Effector CD4-positive, alpha-beta T cell (primary cell): ENCODE data around the gene OR6N1. TPM values are rescaled to one million over a fixed set of nuclear protein-coding genes. Genes with fewer than 3 reads are reported as not detected.

Experiments
- DNase-seq: peaks from one replicate; pipeline ENCODE4 v3.0.0-alpha.2; 2020
- total RNA-seq: gene quantifications from one replicate; lab custom pipeline; 2026; lab: John Stamatoyannopoulos, UW

Gene OR6N1
- total RNA-seq: not detected

- DNase-seq: no peak
Measured at GRCh38 chr1:158771950-158772866, at the start of gene OR6N1. OR6N1 (minus strand) TSS chr1:158772195; CDS start chr1:158766682, 5,513 bp downstream.

GRCh38 chr1:158821723-158822122 lies 49.7 kb upstream of the OR6N1 start:
- no peak for DNase-seq

DNA sequence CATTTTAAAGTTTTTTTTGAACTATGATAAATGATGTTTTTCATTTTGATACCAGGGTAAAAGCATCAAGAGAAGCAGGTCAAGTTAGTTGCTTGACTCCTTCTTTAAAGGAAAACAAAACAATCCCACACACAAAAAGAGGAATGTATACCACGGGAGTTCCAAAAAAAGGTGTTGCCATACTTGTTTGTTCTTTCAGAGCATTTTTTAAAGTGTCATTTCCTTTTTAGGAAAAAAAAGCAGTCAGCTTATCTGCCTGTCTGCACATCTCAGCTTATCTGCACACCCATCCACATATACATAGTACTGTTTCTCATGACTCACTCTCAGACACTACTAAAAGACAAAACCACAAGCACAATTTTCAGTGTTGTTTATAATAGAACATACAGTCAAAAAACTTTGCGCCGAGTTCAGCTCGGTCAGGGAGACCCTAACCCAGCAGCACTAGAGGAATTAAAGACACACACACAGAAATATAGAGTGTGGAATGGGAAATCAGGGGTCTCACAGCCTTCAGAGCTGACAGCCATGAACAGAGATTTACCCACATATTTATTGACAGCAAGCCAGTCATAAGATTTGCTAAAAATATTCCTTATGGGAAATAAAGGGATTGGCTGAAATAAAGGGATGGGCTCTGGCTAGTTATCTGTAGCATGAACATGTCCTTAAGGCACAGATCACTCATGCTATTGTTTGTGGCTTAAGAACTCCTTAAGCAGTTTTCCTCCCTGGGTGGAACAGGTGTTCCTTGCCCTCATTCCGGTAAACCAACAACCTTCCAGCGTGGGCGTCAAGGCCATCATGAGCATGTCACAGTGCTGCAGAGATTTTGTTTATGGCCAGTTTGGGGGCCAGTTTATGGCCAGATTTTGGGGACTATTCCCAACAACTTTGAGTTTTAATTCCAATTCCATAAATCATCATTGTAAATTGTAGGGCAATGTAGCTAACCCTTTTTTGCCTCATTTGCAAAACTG lies 47.8 kb upstream of the OR6N1 start:
- no peak for DNase-seq

DNA sequence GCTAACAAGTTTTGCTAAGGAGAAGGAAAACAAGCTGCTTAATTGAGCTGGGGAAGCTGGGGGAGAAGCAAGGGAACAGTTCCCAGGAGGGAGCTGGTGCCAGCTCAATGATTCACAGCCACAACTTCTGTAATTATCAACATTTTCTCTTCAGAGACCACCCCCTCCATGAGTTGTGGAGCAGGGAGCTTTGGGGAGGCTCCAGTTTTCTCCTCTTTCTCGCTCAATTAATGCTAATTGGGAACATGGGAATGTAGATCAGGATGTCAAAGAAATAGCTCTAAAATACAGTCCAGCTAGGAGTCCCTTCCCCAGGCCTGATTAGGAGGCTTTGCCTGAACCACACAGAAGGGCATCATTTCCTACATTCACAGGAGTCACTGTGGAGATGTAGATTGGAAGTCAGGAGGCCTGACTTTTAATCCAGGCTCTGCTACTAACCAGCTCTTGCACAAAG lies 47.0 kb upstream of the OR6N1 start:
- no peak for DNase-seq

DNA sequence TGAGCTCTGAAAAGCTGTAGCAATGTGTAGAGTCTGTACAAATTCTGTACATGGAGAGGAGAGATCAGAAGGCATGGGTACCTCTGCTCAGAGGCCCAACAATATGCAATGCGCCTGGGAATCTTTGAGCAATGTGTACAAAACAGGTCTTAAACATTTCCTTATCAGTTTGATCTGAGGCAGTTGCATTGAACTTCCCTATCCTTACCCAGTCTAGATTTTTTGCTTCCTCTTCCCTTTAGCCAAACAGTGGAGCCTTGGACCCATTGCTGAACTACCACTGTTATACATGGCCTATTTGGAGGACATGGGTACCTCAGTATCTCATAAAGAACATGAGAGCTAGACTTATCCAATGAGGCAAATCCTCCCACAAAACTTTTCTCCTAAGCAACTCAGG lies 46.6 kb upstream of the OR6N1 start:
- no peak for DNase-seq

DNA sequence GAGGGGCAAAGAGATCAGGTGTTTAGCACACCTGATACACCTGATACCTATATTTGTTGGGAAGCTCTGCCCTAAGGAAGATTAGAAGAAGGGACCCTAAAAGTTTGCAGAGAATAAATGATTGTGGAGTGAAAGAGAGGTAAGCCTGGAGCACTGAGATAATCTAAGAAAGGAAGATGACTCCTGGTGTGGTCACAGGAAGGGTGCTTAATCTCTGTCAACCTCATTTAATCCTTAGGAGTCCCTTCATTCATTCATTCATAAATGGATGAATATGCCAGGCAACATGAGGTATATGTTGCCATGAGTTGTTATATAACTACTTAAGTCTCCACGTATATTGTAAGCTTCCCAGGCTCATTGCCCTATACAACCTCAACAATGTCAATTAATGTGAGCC lies 43.0 kb upstream of the OR6N1 start:
- DNase-seq: no peak

DNA sequence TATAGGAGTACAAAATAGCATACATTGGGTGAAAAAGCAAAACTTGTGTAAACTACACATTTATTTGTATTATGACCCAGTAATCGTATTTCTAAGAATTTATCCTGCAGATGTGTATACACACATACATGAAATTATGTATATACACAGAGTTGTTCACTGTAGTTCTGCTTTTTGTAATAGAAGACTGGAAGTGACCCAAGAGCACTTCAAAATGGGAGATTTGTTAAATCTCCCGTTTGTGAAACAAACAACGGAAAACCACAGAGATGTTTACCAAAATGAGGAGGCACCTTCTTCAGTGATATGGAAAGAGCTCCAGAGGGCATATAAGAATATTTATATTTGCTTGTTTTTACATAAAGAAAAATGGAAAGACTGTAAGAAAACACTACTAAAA lies 41.2 kb upstream of the OR6N1 start:
- no peak for DNase-seq

DNA sequence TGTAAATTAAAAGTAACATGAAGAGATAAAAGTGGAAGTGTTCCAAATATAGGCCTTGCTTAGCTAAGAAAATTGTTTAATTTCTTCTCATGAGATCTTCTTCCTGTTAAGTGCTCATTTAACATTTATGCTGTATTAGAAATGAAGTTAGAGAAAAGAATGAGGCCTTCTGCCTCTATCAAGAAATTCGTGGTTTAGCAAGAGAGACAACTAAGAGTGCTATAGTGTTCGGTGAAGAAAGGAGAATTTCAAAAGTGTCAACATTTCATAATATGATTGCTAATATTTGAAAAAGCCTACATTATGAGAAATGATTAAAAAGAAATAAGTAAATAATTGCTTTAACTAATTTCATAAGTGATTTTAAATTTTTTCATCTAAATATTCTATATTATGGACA lies 40.3 kb upstream of the OR6N1 start:
- DNase-seq: no peak

DNA sequence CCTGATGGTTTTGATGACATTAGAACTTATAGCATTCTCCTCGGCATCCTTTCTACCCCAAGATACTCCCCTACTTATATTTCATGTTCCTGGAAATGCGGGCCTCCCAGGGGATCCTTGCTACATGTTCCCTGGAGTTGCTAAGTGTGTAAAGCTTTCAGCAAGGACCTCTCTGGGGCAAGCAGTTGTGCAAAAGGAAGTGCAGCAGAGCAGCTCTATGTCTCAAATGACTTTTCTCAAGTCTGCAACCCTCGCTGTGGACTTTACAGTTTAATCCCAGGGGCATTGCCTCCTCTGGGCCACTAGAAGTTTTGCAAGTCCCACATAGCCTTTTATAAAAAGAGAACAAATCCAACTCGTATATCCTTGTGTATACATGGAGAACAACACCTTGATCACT lies 38.3 kb upstream of the OR6N1 start:
- no peak for DNase-seq

DNA sequence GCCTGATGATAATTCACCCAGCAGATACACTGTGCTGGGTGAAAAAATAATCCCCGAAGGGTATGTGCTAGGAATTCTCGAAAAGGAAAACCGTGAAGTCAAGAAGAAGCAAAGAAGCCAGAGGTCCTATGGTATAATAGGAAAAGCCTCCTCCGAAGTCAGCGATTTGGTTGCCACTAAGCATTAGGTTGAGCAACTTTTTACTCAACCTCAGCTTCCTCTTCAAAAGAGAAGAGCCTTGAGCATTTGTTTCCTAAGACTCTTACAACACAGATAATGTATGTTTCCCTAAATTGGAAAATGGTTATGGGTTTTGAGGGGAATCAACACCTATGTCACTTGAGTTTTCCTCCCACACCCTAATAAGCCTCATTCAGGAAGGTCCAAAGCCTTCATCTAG lies 37.9 kb upstream of the OR6N1 start:
- DNase-seq: no peak

- no peak for DNase-seq
Measured at GRCh38 chr1:158809256-158809655, 37.3 kb upstream of the OR6N1 start.

DNA sequence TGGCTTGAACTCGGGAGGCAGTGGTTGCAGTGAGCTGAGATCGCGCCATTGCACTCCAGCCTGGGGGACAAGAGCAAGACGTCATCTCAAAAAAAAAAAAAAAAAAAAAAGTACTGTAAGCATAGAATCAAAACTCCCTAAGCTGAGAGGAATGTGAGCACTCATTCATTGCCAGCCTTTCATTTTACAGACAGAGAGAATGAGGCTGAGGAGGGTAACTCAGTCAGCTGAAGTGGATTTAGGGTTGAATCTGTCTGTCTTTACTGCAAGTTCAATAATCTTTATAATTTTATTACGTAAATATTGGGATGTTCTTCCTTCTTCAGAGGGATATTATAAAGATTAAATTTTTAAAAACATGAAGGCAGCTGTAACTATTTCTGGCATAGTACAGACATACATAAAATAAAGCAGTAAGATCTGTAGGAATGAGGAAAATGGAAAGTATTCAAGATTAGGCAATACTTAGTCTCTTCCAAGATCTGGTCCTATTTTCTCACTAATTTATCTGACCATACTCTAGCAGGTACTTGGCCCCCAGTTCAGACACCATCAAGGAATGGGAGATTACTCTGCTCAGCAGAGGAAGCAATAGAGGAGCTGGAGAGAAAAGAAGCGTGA lies 35.0 kb upstream of the OR6N1 start:
- DNase-seq: no peak

- DNase-seq: no peak
Measured at GRCh38 chr1:158803678-158804077, 31.7 kb upstream of the OR6N1 start.

DNA sequence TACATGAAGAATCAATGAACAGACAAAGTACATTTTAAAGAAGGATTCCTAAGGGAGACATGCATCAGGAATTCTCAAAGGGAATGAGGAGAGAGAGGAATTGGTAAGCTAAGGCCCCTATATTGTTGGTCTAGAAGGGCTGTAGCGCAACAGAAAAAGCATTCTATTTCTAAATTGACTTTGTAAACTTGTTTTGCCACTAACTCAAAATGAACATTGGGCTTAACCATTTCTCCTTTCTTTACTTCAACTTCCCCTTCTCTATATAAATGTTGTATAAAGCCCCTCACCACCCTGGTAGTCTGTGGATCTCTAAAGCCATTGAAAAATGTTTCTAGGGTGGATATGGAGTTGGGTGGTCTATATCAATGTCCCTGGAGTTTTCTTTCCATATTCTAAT lies 29.4 kb upstream of the OR6N1 start:
- DNase-seq: no peak

DNA sequence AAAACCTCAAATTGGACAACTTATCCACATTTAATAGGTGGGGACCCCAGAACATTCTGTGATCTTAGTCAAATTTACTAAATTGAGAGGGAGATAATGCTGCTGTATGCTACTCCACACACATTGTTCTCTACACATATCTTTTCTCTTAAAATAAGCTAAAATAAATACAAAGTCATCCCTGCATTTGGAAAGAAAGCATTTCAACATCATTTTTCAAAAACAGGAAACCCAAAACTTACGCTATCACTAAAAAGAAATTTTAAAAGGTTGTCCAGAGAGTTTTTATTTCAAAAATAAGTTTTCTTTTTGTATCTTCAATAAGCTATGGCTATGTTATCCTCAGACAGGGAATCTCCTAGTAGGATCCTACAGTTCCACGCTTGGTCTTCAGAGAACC lies 28.5 kb upstream of the OR6N1 start:
- no peak for DNase-seq

- no peak for DNase-seq
Measured at GRCh38 chr1:158799689-158800088, 27.7 kb upstream of the OR6N1 start.

DNA sequence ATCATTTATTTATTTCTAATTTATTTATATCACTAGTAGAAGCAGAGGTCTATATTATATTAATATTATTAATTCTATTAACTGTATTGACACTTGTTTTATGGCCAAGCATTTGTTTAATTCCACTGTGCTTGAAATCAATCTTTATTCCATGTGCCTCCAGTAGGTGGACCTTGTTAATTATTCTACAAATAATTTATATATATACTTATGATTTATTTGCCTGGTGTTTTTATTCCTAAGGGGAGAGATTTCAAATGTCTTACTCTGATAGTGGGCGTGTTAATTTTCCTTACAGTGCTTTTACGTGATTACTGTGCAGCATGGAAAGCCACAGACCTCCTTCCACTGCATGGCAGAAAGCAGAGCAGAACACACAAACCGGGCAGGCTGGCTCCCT lies 26.5 kb upstream of the OR6N1 start:
- DNase-seq: no peak

- no peak for DNase-seq
Measured at GRCh38 chr1:158794247-158794646, 22.3 kb upstream of the OR6N1 start.

- no peak for DNase-seq
Measured at GRCh38 chr1:158793604-158794003, 21.6 kb upstream of the OR6N1 start.

DNA sequence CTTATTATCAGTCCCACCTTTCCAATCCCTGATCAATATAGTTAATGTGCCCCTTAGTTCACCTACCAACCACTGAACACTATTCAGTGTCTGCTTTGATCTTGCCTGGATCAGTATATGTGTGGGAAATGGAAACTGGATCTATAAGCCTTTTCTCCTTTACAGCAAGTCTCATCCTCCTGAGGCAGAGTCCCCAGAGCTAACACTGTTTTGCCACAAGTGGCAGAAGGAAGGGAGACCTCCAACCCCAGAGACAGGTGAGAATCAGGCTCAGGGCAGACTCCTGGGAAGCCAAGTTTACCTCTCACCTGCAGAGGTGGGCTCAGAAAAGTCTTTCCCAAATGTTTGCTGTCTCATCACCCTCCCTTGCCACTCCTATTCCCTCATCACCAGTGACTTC lies 9.1 kb upstream of the OR6N1 start, which contains the start of gene OR6N2:
Gene OR6N2 (minus strand): TSS at position 101 of the 400 bp plus-strand sequence. CDS start 3,569 bp downstream, outside the sequence.
- no peak for DNase-seq

DNA sequence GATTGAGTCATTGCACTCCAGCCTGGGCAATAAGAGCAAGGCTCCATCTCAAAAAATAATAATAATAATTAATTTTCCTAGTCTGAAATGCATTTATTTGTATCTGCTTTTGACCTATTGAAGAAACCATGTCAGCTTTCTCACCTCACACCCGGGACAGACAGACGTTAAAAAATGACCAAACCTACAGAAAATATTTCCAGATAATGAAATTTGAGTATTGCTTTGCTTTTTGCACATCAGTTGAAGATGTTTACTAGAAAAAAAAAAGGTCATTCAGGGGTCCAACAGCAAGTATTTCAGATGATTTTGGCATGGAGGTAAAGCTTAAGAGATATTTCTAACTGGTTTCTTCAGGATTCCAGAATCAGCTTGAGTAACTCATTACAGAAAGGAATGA lies 17.6 kb downstream of the OR6N1 start, which contains the start of gene OR6K6:
Gene OR6K6 (plus strand): TSS at position 301 of the 400 bp plus-strand sequence. CDS start 168 bp downstream, outside the sequence.
- no peak for DNase-seq

GRCh38 chr1:158752155-158752712 lies 19.8 kb downstream of the OR6N1 start:
- DNase-seq: no peak
